Gastroesophageal sphincter (tissue), 3 donors: ENCODE results near the gene CDH24.

ENCODE experiments used
- EP300 ChIP-seq: sonication (generic); formaldehyde crosslinking; IDR thresholded peaks from one replicate; pipeline ENCODE4 v1.6.1; 2017; ENCODE audit warnings: antibody characterized with exemption, mild to moderate bottlenecking
- POLR2A ChIP-seq, 2 donors: fragments of 450-650 bp; IDR thresholded peaks; one replicate each; pipeline ENCODE4 v1.6.1; 2017; ENCODE audit warnings: antibody characterized with exemption in 2 of 2, mild to moderate bottlenecking in 2 of 2, moderate library complexity in 1 of 2
- POLR2AphosphoS5 ChIP-seq: sonication (generic); formaldehyde crosslinking; IDR thresholded peaks from one replicate; pipeline ENCODE4 v1.6.1; 2017; ENCODE audit warnings: antibody characterized with exemption
- TF ChIP-seq, protein P1 (sequence below), 4 experiments: fragments of 200-600 bp in 2 of 4; fragments of 450-650 bp in 2 of 4; sonication (generic) in 1 of 4; IDR thresholded peaks; one replicate each; pipeline ENCODE4 v1.5.1; 2017 to 2019; ENCODE audit warnings: antibody characterized with exemption in 4 of 4, mild to moderate bottlenecking in 2 of 4, moderate library complexity in 2 of 4

DNA sequence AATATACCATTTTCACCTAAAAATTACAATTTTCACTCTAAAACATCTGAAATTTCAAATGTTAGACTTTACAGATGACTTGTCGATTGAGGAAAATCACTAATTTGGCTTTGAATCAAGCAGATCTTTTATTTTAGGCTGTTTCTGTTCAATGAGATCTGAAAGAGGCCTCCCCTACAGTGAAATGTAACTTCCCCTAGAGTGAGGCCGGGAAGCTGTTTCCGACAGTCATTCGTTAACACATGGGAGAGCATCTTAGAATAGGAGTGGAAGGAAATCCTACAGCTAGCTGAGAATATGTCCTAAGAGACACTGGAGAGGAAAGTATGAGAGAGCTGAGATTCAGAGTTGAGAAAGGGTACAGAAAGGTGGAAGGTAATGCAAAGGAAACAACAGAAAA lies 41.7 kb downstream of the CDH24 start:
- TF ChIP-seq POLR2AphosphoS5 (no peak), POLR2A (IDR thresholded peaks at IDR 0.05) (no peak), EP300 (no peak)
- TF ChIP-seq, protein P1, sequence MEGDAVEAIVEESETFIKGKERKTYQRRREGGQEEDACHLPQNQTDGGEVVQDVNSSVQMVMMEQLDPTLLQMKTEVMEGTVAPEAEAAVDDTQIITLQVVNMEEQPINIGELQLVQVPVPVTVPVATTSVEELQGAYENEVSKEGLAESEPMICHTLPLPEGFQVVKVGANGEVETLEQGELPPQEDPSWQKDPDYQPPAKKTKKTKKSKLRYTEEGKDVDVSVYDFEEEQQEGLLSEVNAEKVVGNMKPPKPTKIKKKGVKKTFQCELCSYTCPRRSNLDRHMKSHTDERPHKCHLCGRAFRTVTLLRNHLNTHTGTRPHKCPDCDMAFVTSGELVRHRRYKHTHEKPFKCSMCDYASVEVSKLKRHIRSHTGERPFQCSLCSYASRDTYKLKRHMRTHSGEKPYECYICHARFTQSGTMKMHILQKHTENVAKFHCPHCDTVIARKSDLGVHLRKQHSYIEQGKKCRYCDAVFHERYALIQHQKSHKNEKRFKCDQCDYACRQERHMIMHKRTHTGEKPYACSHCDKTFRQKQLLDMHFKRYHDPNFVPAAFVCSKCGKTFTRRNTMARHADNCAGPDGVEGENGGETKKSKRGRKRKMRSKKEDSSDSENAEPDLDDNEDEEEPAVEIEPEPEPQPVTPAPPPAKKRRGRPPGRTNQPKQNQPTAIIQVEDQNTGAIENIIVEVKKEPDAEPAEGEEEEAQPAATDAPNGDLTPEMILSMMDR (IDR thresholded peaks at IDR 0.05): no peak
